ENCODE measurements around the gene FAM200C.

- TF ChIP-seq, protein P1, sequence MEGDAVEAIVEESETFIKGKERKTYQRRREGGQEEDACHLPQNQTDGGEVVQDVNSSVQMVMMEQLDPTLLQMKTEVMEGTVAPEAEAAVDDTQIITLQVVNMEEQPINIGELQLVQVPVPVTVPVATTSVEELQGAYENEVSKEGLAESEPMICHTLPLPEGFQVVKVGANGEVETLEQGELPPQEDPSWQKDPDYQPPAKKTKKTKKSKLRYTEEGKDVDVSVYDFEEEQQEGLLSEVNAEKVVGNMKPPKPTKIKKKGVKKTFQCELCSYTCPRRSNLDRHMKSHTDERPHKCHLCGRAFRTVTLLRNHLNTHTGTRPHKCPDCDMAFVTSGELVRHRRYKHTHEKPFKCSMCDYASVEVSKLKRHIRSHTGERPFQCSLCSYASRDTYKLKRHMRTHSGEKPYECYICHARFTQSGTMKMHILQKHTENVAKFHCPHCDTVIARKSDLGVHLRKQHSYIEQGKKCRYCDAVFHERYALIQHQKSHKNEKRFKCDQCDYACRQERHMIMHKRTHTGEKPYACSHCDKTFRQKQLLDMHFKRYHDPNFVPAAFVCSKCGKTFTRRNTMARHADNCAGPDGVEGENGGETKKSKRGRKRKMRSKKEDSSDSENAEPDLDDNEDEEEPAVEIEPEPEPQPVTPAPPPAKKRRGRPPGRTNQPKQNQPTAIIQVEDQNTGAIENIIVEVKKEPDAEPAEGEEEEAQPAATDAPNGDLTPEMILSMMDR (IDR thresholded peaks at IDR 0.05; ENCODE audit: low read depth, low read length): no peak
- no peak for TF ChIP-seq EZH2phosphoT487 (IDR thresholded peaks at IDR 0.05; ENCODE audit: low read depth)
Observed at GRCh38 chr5:160379511-160379910, 20.3 kb downstream of the FAM200C start.
